Kidney (tissue), 14 donors: ENCODE results near the gene HRH4. TPM values are rescaled to one million over a fixed set of nuclear protein-coding genes. Genes with fewer than 3 reads are reported as not detected.

Experiments used
- DNase-seq, 5 donors: peaks; one replicate each; pipeline ENCODE4 v3.0.0-alpha.2; 2013 to 2020
- FAIRE-seq: peaks from 2 replicates; lab custom pipeline; 2012; peaks lifted over from hg19 to GRCh38; lab: Jason Lieb, UNC
- H3K27ac ChIP-seq, 2 donors: one replicate each; pipeline ENCODE4 v1.7.0; 2013; ENCODE audit warnings: low read depth in 2 of 2, low read length in 2 of 2, inconsistent platforms in 1 of 2
- H3K27me3 ChIP-seq: one replicate; pipeline ENCODE4 v1.7.1; 2013; ENCODE audit warnings: low read length, inconsistent platforms; ENCODE audit not compliant: control insufficient read depth, insufficient read depth
- H3K36me3 ChIP-seq, 3 donors: one replicate each; pipeline versions ENCODE4 v1.7.0 to v1.7.1; 2013; ENCODE audit warnings: low read length in 3 of 3, control low read depth in 1 of 3, inconsistent platforms in 1 of 3; ENCODE audit not compliant: insufficient read depth in 3 of 3, control insufficient read depth in 2 of 3
- H3K4me1 ChIP-seq, 3 donors: one replicate each; pipeline versions ENCODE4 v1.7.0 to v1.7.1; 2013; ENCODE audit warnings: low read length in 3 of 3, inconsistent platforms in 1 of 3, low read depth in 1 of 3; ENCODE audit not compliant: control insufficient read depth in 2 of 3, insufficient read depth in 2 of 3
- H3K4me3 ChIP-seq, 3 donors: one replicate each; pipeline versions ENCODE4 v1.7.0 to v1.8.1; 2013; ENCODE audit warnings: low read length in 3 of 3, control low read depth in 1 of 3, inconsistent platforms in 1 of 3
- H3K9ac ChIP-seq, 3 donors: one replicate each; pipeline versions ENCODE4 v1.7.0 to v1.7.1; 2013; ENCODE audit warnings: low read length in 3 of 3, control low read depth in 1 of 3, inconsistent platforms in 1 of 3
- H3K9me3 ChIP-seq, 3 donors: one replicate each; pipeline versions ENCODE4 v1.7.0 to v1.7.1; 2013; ENCODE audit warnings: low read length in 3 of 3, control low read depth in 1 of 3, inconsistent platforms in 1 of 3; ENCODE audit not compliant: control insufficient read depth in 2 of 3, insufficient read depth in 1 of 3
- CTCF ChIP-seq: IDR thresholded peaks from 3 replicates; pipeline ENCODE4 v1.5.1; 2012; ENCODE audit warnings: mild to moderate bottlenecking, moderate library complexity, borderline replicate concordance; ENCODE audit not compliant: insufficient read depth; ENCODE audit errors: extremely low read depth
- intact Hi-C: fragments of 100-400 bp; cut with DNase I; formaldehyde crosslinking; loops from one replicate; pipeline ENCODE4 v1.11.1; 2022
- polyA plus RNA-seq: library from polyadenylated mRNA; stranded (reverse); fragments of 350-450 nt; fragmentation: Illumina TruSeq; extraction: RNeasy Lipid Tissue Mini Kit (QIAGEN cat#74804); gene quantifications from one replicate; pipeline ENCODE4 v1.2.3, GENCODE V29; 2014; ENCODE audit warnings: low read depth, low replicate concordance; ENCODE audit not compliant: insufficient read depth
- total RNA-seq: library from RNA; stranded (reverse); fragmentation: NEBNext Ultra II Directional; extraction: Animal tissue kit (Norgen Biotek cat#: 25700); gene quantifications from one replicate; pipeline ENCODE4 v1.2.1, GENCODE V29; 2021
- donor health status: control.
- donor health status: control.
- donor health status: control.
- donor health status: control.
- donor health status: control.
- donor health status: DM: yes; HTN: yes; CAD: no.
- donor health status: Normal renal cell carcinoma (clear cell type).

Gene HRH4
- total and polyA plus RNA-seq, 2 donors from 2014 or later = not detected

GRCh38 chr18:24482821-24483220 lies 22.4 kb downstream of the HRH4 start:
- no peak for DNase-seq
- TF ChIP-seq CTCF = no peak

DNA sequence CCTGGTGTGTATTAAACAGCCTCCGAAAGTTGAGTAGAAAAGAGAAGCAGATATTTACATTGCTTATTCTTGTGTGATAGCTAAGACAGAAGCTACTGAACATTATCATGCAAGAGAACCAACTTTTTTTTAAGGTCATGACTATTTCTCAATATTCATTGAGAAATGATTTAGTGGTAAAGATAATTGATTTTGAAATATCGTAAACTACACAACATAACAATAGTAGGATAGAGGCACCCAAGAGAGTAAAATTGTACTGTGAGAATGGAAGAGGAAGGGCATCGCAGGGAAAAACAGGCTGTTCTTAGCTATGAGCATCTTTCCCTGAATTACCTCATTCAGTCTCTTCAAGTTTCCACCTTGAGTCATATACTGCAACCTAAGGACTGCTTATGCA lies 25.2 kb downstream of the HRH4 start:
- Histone ChIP-seq H3K36me3 (no peaks in the 10 kb centered on the region), H3K9me3 (no peaks in the 10 kb centered on the region), H3K27ac (no peak overlapping the region), H3K27me3 (no peaks in the 10 kb centered on the region), H3K9ac (no peak overlapping the region), H3K4me3 (no peak overlapping the region), H3K4me1 (peaks cover 0 to 3% (median 3%) of the 10 kb centered on the region in 3 donors)
- DNase-seq (no peak), FAIRE-seq (no peak)
- no peak for TF ChIP-seq CTCF
- intact Hi-C loops = no loop called here

More at GRCh38 chr18:24482821-24483220, 22.4 kb downstream of the HRH4 start:
- Histone ChIP-seq H3K27me3 (no peaks in the 10 kb centered on the region), H3K4me3 (no peak overlapping the region), H3K27ac (no peak overlapping the region), H3K9ac (no peak overlapping the region), H3K9me3 (no peaks in the 10 kb centered on the region), H3K36me3 (no peaks in the 10 kb centered on the region), H3K4me1 (peaks cover 0 to 2% (median under 1%) of the 10 kb centered on the region in 3 donors)
- no peak for FAIRE-seq
- intact Hi-C loops = no loop called here

- Histone ChIP-seq H3K27ac (no peak overlapping the region), H3K9me3 (no peaks in the 10 kb centered on the region), H3K4me3 (no peak overlapping the region), H3K9ac (no peak overlapping the region), H3K4me1 (peaks cover 0 to 3% (median 3%) of the 10 kb centered on the region in 3 donors), H3K27me3 (no peaks in the 10 kb centered on the region), H3K36me3 (no peaks in the 10 kb centered on the region)
- no peak for DNase-seq
- no peak for TF ChIP-seq CTCF
- intact Hi-C loops = no loop called here
- no peak for FAIRE-seq
Observed at GRCh38 chr18:24486684-24487083, 26.2 kb downstream of the HRH4 start.
